ENCODE results near the gene ENTPD7. TPM values are rescaled to one million over a fixed set of nuclear protein-coding genes. Genes with fewer than 3 reads are reported as not detected.

ENTPD7 gene
- total and polyA plus RNA-seq, 2 of the 8 experiments (the other 6 are each of a cell fraction or from before 2014, with no cell fraction given), result 5.0 to 15.6 TPM

DNA sequence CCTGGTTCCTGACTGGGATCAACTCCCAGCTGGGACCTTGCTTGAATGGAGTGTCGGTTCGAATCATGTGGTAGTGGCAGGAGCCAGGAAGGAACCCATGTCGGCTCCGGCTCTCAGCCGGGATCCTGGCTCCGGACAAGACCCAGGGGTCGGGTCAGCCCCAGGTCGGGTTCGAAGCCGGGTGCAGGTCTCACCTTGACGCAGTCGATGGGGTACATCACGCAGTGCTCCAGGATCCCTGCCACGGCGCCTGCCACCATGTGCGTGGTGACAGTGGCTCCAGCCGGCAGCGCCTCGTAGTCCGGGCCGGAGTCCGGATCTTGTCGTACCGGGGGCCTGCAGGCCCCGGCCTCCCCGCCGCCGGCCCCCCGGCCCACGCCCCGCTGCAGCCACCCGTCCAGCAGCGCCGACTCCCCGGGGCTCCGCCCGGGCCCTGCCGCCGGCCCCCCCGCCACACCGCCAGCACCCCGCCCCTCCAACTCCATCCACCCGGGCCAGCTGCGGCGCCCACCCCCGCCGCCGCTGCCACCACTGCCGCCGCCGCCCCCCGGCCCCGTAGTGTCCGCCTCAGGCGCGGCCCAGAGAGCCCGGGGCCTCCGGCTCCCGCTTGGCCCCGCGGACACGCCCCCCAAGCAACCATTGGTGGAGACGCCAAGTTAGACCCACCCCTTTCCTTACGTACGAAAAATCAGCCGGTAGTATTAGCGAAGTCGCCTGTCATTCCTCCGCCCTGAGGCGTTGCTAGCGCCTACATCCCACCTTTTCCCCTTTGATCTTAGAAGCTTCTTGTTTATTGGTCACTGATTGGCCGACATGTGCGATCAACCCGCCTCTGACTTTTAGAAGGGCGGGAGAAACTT, 39.2 kb upstream of the ENTPD7 start, which contains the start of gene SLC25A28:
Gene SLC25A28, minus strand, starts transcription at position 589 of the 860 bp plus-strand sequence. Its CDS starts 104 bp downstream, at position 485.
- ChIA-PET CTCF (ENCODE audit: partially characterized antibody) (interaction anchor here (0.8 to 17.7 kb wide), 4 partner anchors 10 to 228 kb away, joined by 3 to 323 read pairs (median 4); no protein-coding TSS in a partner anchor), POLR2A (ENCODE audit: partially characterized antibody) (interaction anchor here (1.1 to 4.9 kb wide), 9 partner anchors 8 to 190 kb away, joined by 3 to 30 read pairs (median 4); partner anchors contain the start of genes COX15, CUTC, ENTPD7 and GOT1)
- Histone ChIP-seq H2BK5ac (ENCODE audit: low read depth, low read length) (peak within 1 kb of the TSS; percentile 82; the same call in 1 of the 2 replicates), H2AK5ac (ENCODE audit: low read depth, low read length) (no peak within 1 kb of the TSS), H2BK12ac (ENCODE audit: low read depth, low read length) (no peak within 1 kb of the TSS), H2AFZ (ENCODE audit: low read length) (no peak within 1 kb of the TSS), H4K20me1 (replicated peaks in 1 of 2; ENCODE audit: control insufficient read depth in 1 of 2, insufficient read depth in 2 of 2, low read length in 2 of 2) (no peaks in the 10 kb centered on the region), H3K23me2 (ENCODE audit: low read depth, low read length) (peaks cover 8% of the 10 kb centered on the region; the same call in 1 of the 2 replicates), H3K9me3 (ENCODE audit: insufficient read depth in 2 of 2, low read depth in 1 of 2, low read length in 1 of 2) (no peaks in the 10 kb centered on the region), H3K56ac (replicated peaks; ENCODE audit: insufficient read length, low read depth, low read length) (peak within 1 kb of the TSS; percentile 62), H3K4me1 (replicated peaks in 1 of 4; ENCODE audit: control insufficient read depth in 3 of 4, insufficient read depth in 4 of 4, low read length in 3 of 4) (peaks cover 0 to 6% (median 3%) of the 10 kb centered on the region in 4 experiments; a peak in 6 of 7 replicates), H3K4me2 (ENCODE audit: insufficient read depth in 1 of 2, low read depth in 2 of 2, low read length in 2 of 2) (peak within 1 kb of the TSS; percentile 87 to 96), H3K79me1 (ENCODE audit: low read depth, low read length) (peaks cover 2% of the 10 kb centered on the region; the same call in 1 of the 2 replicates), H3K18ac (ENCODE audit: extremely low read depth, low read length) (no peak within 1 kb of the TSS), H3K27ac (ENCODE audit: low read depth, low read length) (peak within 1 kb of the TSS; percentile 72), H2BK15ac (ENCODE audit: low read length) (no peak within 1 kb of the TSS), H4K91ac (replicated peaks; ENCODE audit: insufficient read length, low read length) (no peak within 1 kb of the TSS), H4K8ac (ENCODE audit: extremely low read depth, insufficient read depth, low read length) (peak within 1 kb of the TSS; percentile 97), H3K79me2 (ENCODE audit: control insufficient read depth in 1 of 2, insufficient read depth in 2 of 2, low read length in 2 of 2) (peaks cover 0 to 16% of the 10 kb centered on the region in 2 experiments; a peak in 2 of 4 replicates), H3K14ac (ENCODE audit: insufficient read length) (no peak within 1 kb of the TSS), H3K9ac (replicated peaks in 1 of 4; ENCODE audit: extremely low read depth in 1 of 4, low read depth in 3 of 4, low read length in 3 of 4) (peak within 1 kb of the TSS; percentile 81 to 93 (median 84)), H2BK20ac (ENCODE audit: low read length) (no peak within 1 kb of the TSS), H3K23ac (ENCODE audit: insufficient read length) (no peak within 1 kb of the TSS), H3K4ac (replicated peaks; ENCODE audit: insufficient read length, low read depth, low read length) (no peak within 1 kb of the TSS), H2BK120ac (replicated peaks; ENCODE audit: low read depth, low read length) (no peak within 1 kb of the TSS), H3K36me3 (ENCODE audit: control insufficient read depth in 2 of 4, insufficient read depth in 4 of 4, low read length in 3 of 4) (no peaks in the 10 kb centered on the region), H3K27me3 (replicated peaks in 1 of 4; ENCODE audit: control insufficient read depth in 3 of 4, extremely low read depth in 1 of 4, insufficient read depth in 3 of 4, low read length in 3 of 4) (no peaks in the 10 kb centered on the region), H4K5ac (ENCODE audit: insufficient read length, low read depth, low read length) (no peak within 1 kb of the TSS), H3K4me3 (ENCODE audit: extremely low read depth in 1 of 4, insufficient read depth in 2 of 4, low read depth in 3 of 4, low read length in 4 of 4) (peak within 1 kb of the TSS; percentile 62 to 84 (median 77))
- WGBS, 2 experiments (ENCODE audit: extremely low coverage in 1 of 2, insufficient coverage in 1 of 2, insufficient read length in 1 of 2, insufficient replicate concordance in 2 of 2, low coverage in 1 of 2, low lambda C conversion rate in 2 of 2, missing lambda C conversion rate in 1 of 2), result 2% methylated on average over 29 of the region's 75 CpGs; no CpG with 5 or more reads in 1 of the 2 experiments
- DNase-seq (ENCODE audit: low read depth in 1 of 2, low spot score in 2 of 2), result peak; percentile 92 to 100
- FAIRE-seq, result no peak
- TF ChIP-seq CREB1 (IDR thresholded peaks at IDR 0.05), result peak; percentile 32; the same call in 1 of the 2 replicates
- TF ChIP-seq MAX (IDR thresholded peaks at IDR 0.05), result peak; percentile 45; the same call in 1 of the 2 replicates
- no peak for TF ChIP-seq SRF (IDR thresholded peaks at IDR 0.05; ENCODE audit: low read depth, low read length)
- no peak for TF ChIP-seq RBBP5 (IDR thresholded peaks at IDR 0.05; ENCODE audit: borderline replicate concordance, low read depth, low read length)
- no peak for TF ChIP-seq POLR2AphosphoS5 (IDR thresholded peaks at IDR 0.05; ENCODE audit: low read depth, low read length)
- TF ChIP-seq SIRT6 (IDR thresholded peaks at IDR 0.05; ENCODE audit: low read length), result no peak
- no peak for TF ChIP-seq BCL11A (IDR thresholded peaks at IDR 0.05; ENCODE audit: low read depth in 2 of 2, low read length in 2 of 2)
- TF ChIP-seq NRF1 (IDR thresholded peaks at IDR 0.05; ENCODE audit: low read depth, low read length), result no peak
- peak; percentile 22 for TF ChIP-seq KDM4A (IDR thresholded peaks at IDR 0.05; ENCODE audit: low read depth, low read length, severe bottlenecking)
- no peak for TF ChIP-seq EZH2 (IDR thresholded peaks at IDR 0.05; ENCODE audit: low read depth, low read length, severe bottlenecking)
- TF ChIP-seq PHF8 (conservative IDR thresholded peaks at IDR 0.05; ENCODE audit: low read depth, low read length), result peak; percentile 70
